ENCODE results near the gene SLCO3A1. TPM values are rescaled to one million over a fixed set of nuclear protein-coding genes. Genes with fewer than 3 reads are reported as not detected.

SLCO3A1 gene
- total RNA-seq, 2 experiments from 2014 or later, result 8.5 to 40.0 TPM

- H3K4me1 ChIP-seq (ENCODE audit: insufficient read depth, low read length, poor library complexity, severe bottlenecking), result peaks cover 9% of the 10 kb centered on the region
- DNase-seq (ENCODE audit: low spot score), result no peak
- no TSS peak for BruUV-seq (replicated peaks)
- no peaks in the 10 kb centered on the region for H4K20me1 ChIP-seq (ENCODE audit: insufficient read depth, low read length)
- CTCF ChIA-PET (ENCODE audit: unreplicated experiment), result interaction anchor here (0.7 kb wide), 1 partner anchor 10 kb away, joined by 4 read pairs; no protein-coding TSS in a partner anchor
- no peak overlapping the region for H3K27ac ChIP-seq (ENCODE audit: low read depth, low read length, poor library complexity, severe bottlenecking)
- no peak overlapping the region for H2AFZ ChIP-seq (ENCODE audit: low read length)
- H3K9me3 ChIP-seq (ENCODE audit: low read length), result no peaks in the 10 kb centered on the region
- intact Hi-C loops (cut with micrococcal nuclease; ENCODE audit: unreplicated experiment), result no loop called here
- H3K4me2 ChIP-seq (ENCODE audit: low read length), result no peak overlapping the region
- no peaks in the 10 kb centered on the region for H3K79me2 ChIP-seq (ENCODE audit: insufficient read depth, low read depth, low read length)
- H3K9me2 ChIP-seq (ENCODE audit: insufficient read depth, low read length), result no peaks in the 10 kb centered on the region
- POLR2A ChIA-PET, result no interaction called here
- peaks cover 23% of the 10 kb centered on the region for H3K36me3 ChIP-seq (ENCODE audit: insufficient read depth, low read length)
- no peak overlapping the region for H3K4me3 ChIP-seq (ENCODE audit: low read depth, low read length, poor library complexity, severe bottlenecking)
- no peak for TF ChIP-seq EZH2phosphoT487 (IDR thresholded peaks at IDR 0.05; ENCODE audit: borderline replicate concordance, low read depth, low read length)
- TF ChIP-seq, protein P1, sequence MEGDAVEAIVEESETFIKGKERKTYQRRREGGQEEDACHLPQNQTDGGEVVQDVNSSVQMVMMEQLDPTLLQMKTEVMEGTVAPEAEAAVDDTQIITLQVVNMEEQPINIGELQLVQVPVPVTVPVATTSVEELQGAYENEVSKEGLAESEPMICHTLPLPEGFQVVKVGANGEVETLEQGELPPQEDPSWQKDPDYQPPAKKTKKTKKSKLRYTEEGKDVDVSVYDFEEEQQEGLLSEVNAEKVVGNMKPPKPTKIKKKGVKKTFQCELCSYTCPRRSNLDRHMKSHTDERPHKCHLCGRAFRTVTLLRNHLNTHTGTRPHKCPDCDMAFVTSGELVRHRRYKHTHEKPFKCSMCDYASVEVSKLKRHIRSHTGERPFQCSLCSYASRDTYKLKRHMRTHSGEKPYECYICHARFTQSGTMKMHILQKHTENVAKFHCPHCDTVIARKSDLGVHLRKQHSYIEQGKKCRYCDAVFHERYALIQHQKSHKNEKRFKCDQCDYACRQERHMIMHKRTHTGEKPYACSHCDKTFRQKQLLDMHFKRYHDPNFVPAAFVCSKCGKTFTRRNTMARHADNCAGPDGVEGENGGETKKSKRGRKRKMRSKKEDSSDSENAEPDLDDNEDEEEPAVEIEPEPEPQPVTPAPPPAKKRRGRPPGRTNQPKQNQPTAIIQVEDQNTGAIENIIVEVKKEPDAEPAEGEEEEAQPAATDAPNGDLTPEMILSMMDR (conservative IDR thresholded peaks at IDR 0.05; ENCODE audit: low read length), result no peak
Observed at GRCh38 chr15:92121047-92121446, 267.5 kb downstream of the SLCO3A1 start.

DNA sequence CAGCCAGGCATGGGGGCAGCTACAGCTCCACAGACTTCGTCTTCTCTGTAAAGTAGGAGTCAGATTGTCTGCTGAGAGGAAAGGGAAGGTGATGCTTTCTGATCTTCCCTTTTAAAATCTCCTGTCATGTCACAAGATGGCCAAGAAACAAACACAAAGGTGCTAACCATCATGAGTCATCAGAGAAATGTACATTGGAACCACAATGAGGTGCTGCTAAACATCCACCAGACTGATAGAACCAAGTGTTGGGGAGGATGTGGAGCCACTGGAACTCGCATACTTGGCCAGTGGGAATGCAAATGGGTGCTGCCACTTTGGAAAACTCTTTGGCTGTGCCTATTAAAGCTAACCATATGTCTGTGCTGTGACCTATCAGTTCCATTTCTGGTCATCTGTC is 268.8 kb downstream of the SLCO3A1 start:
- TF ChIP-seq EZH2phosphoT487 (IDR thresholded peaks at IDR 0.05; ENCODE audit: borderline replicate concordance, low read depth, low read length), result no peak
- TF ChIP-seq, protein P1 (conservative IDR thresholded peaks at IDR 0.05; ENCODE audit: low read length), result no peak
- intact Hi-C loops (cut with micrococcal nuclease; ENCODE audit: unreplicated experiment), result no loop called here
- no peak overlapping the region for H3K27ac ChIP-seq (ENCODE audit: low read depth, low read length, poor library complexity, severe bottlenecking)
- H3K79me2 ChIP-seq (ENCODE audit: insufficient read depth, low read depth, low read length), result no peaks in the 10 kb centered on the region
- H3K4me2 ChIP-seq (ENCODE audit: low read length), result no peak overlapping the region
- DNase-seq (ENCODE audit: low spot score), result no peak
- H2AFZ ChIP-seq (ENCODE audit: low read length), result no peak overlapping the region
- CTCF ChIA-PET (ENCODE audit: unreplicated experiment), result no interaction called here
- H3K9me2 ChIP-seq (ENCODE audit: insufficient read depth, low read length), result no peaks in the 10 kb centered on the region
- no TSS peak for BruUV-seq (replicated peaks)
- H3K4me3 ChIP-seq (ENCODE audit: low read depth, low read length, poor library complexity, severe bottlenecking), result no peak overlapping the region
- no peaks in the 10 kb centered on the region for H3K9me3 ChIP-seq (ENCODE audit: low read length)
- peaks cover 23% of the 10 kb centered on the region for H3K36me3 ChIP-seq (ENCODE audit: insufficient read depth, low read length)
- H4K20me1 ChIP-seq (ENCODE audit: insufficient read depth, low read length), result no peaks in the 10 kb centered on the region
- H3K4me1 ChIP-seq (ENCODE audit: insufficient read depth, low read length, poor library complexity, severe bottlenecking), result no peaks in the 10 kb centered on the region
- POLR2A ChIA-PET, result no interaction called here

- H4K20me1 ChIP-seq (ENCODE audit: insufficient read depth, low read length), result no peaks in the 10 kb centered on the region
- no peaks in the 10 kb centered on the region for H3K79me2 ChIP-seq (ENCODE audit: insufficient read depth, low read depth, low read length)
- no peak for TF ChIP-seq EZH2phosphoT487 (IDR thresholded peaks at IDR 0.05; ENCODE audit: borderline replicate concordance, low read depth, low read length)
- TF ChIP-seq, protein P1 (conservative IDR thresholded peaks at IDR 0.05; ENCODE audit: low read length), result no peak
- no peaks in the 10 kb centered on the region for H3K9me2 ChIP-seq (ENCODE audit: insufficient read depth, low read length)
- ChIA-PET POLR2A (no interaction called here), CTCF (ENCODE audit: unreplicated experiment) (no interaction called here)
- no TSS peak for BruUV-seq (replicated peaks)
- H3K36me3 ChIP-seq (ENCODE audit: insufficient read depth, low read length), result peaks cover 31% of the 10 kb centered on the region
- no peaks in the 10 kb centered on the region for H3K4me1 ChIP-seq (ENCODE audit: insufficient read depth, low read length, poor library complexity, severe bottlenecking)
- no peak overlapping the region for H3K4me2 ChIP-seq (ENCODE audit: low read length)
- H3K27ac ChIP-seq (ENCODE audit: low read depth, low read length, poor library complexity, severe bottlenecking), result no peak overlapping the region
- no peak overlapping the region for H3K4me3 ChIP-seq (ENCODE audit: low read depth, low read length, poor library complexity, severe bottlenecking)
- no peaks in the 10 kb centered on the region for H3K9me3 ChIP-seq (ENCODE audit: low read length)
- H2AFZ ChIP-seq (ENCODE audit: low read length), result no peak overlapping the region
- DNase-seq (ENCODE audit: low spot score), result no peak
- intact Hi-C loops (cut with micrococcal nuclease; ENCODE audit: unreplicated experiment), result no loop called here
Observed at GRCh38 chr15:92123962-92124656, 270.6 kb downstream of the SLCO3A1 start.
